GM12878 (cell line): ENCODE data around the gene SEMA4A.

ENCODE experiments used
- CTCF ChIP-seq, 3 experiments: IDR thresholded peaks in 2 of 3; conservative IDR thresholded peaks in 1 of 3; 2 replicates each; pipeline ENCODE4 v1.5.1; 2011; ENCODE audit warnings: low read depth in 3 of 3, low read length in 3 of 3, mild to moderate bottlenecking in 3 of 3, control low read depth in 2 of 3, moderate library complexity in 2 of 3, inconsistent platforms in 1 of 3, mixed read lengths in 1 of 3; ENCODE audit not compliant: control insufficient read depth in 2 of 3, insufficient read depth in 1 of 3; ENCODE audit errors: extremely low read depth in 1 of 3
- POLR2AphosphoS5 ChIP-seq: IDR thresholded peaks from 2 replicates; pipeline ENCODE4 v1.6.1; 2011; ENCODE audit warnings: mild to moderate bottlenecking, low read length, inconsistent platforms
- RELA ChIP-seq: fragments of 450-650 bp; IDR thresholded peaks from 2 replicates; pipeline ENCODE4 v1.8.0; 2014; ENCODE audit warnings: borderline replicate concordance; ENCODE audit not compliant: partially characterized antibody
- RELB ChIP-seq: fragments of 450-650 bp; IDR thresholded peaks from 2 replicates; pipeline ENCODE4 v1.6.1; 2017; ENCODE audit warnings: low read depth, mild to moderate bottlenecking, moderate library complexity

- TF ChIP-seq RELA = no peak
- no peak for TF ChIP-seq RELB
- TF ChIP-seq CTCF (IDR thresholded peaks at IDR 0.05 in 2 of 3, conservative IDR thresholded peaks at IDR 0.05 in 1 of 3; ENCODE audit: control insufficient read depth in 2 of 3, extremely low read depth in 1 of 3, insufficient read depth in 1 of 3, low read depth in 3 of 3, low read length in 3 of 3) = no peak
- no peak for TF ChIP-seq POLR2AphosphoS5
Observed at GRCh38 chr1:156121457-156121856, 31.9 kb upstream of the SEMA4A start.
